Thyroid gland (tissue), 4 donors: ENCODE results near the gene ANP32D. TPM values are rescaled to one million over a fixed set of nuclear protein-coding genes. Genes with fewer than 3 reads are reported as not detected.
"Not testable (repeated sequence)": the region's sequence is repeated elsewhere in the genome, so short reads cannot be mapped to it uniquely, and the experiment has no call there.

Experiments used
- DNase-seq, 2 donors: peaks; one replicate each; pipeline ENCODE4 v3.0.0-alpha.2; 2019
- H3K27ac ChIP-seq, 3 donors: fragments of 200-600 bp; sonication (generic); 1 replicate in 2 of 3; 2 replicates in 1 of 3; pipeline ENCODE4 v1.5.1; 2016 to 2019; ENCODE audit warnings: mild to moderate bottlenecking in 1 of 3, moderate library complexity in 1 of 3
- H3K27me3 ChIP-seq: fragments of 200-600 bp; sonication (generic); one replicate; pipeline ENCODE4 v1.5.1; 2019
- H3K36me3 ChIP-seq, 2 donors: fragments of 200-600 bp; sonication (generic); one replicate each; pipeline ENCODE4 v1.5.1; 2016 to 2019
- H3K4me1 ChIP-seq, 2 donors: fragments of 200-600 bp; sonication (generic); one replicate each; pipeline ENCODE4 v1.5.1; 2017 to 2019
- H3K4me3 ChIP-seq, 3 donors: fragments of 200-600 bp; sonication (generic); replicated peaks in 1 of 3; 1 replicate in 2 of 3; 2 replicates in 1 of 3; pipeline ENCODE4 v1.5.1; 2016; ENCODE audit warnings: mild to moderate bottlenecking in 1 of 3
- H3K9me3 ChIP-seq: fragments of 200-600 bp; sonication (generic); one replicate; pipeline ENCODE4 v1.5.1; 2017
- CTCF ChIP-seq, 6 experiments: fragments of 200-600 bp in 3 of 6; fragments of 450-650 bp in 3 of 6; sonication (generic) in 3 of 6; IDR thresholded peaks; one replicate each; pipeline ENCODE4 v1.5.1; 2016 to 2019; ENCODE audit warnings: antibody characterized with exemption in 6 of 6, mild to moderate bottlenecking in 2 of 6, inconsistent platforms in 1 of 6, moderate library complexity in 1 of 6
- POLR2A ChIP-seq, 2 donors: fragments of 450-650 bp; IDR thresholded peaks; one replicate each; pipeline ENCODE4 v1.6.1; 2017; ENCODE audit warnings: antibody characterized with exemption in 2 of 2, mild to moderate bottlenecking in 2 of 2, moderate library complexity in 1 of 2
- WGBS, 2 donors: methylation state at CpG; one replicate each; pipeline ENCODE4 v1.1.5; 2017; 5-methylcytosine and 5-hydroxymethylcytosine counted together
- intact Hi-C: fragments of 100-400 bp; cut with DNase I; formaldehyde crosslinking; loops from one replicate; pipeline ENCODE4 v1.15.1; 2023
- total RNA-seq, 4 donors: library from RNA; depleted of rRNA; stranded (reverse); fragments of >200 nt; gene quantifications; one replicate each; pipeline ENCODE4 v1.2.3, GENCODE V29; 2016

The ANP32D gene
- total RNA-seq, 4 donors from 2014 or later: not detected

DNA sequence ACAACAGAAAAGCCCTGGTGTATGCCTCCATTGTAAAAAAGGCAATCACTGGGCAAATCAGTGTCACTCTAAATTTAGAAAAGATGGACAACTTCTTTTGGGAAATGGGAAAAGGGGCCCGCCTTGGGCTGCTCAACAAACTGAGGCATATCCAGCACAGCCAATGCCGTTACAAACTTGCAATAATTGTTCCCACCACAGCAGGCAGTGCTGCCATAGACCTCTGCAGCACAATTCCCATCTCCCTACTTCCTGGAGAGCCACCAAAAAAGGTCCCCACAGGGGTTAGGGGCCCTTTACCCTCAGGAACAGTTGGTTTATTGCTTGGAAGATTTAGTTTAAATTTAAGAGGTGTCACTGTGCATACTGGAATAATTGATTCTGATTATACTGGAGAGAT, 36.6 kb downstream of the ANP32D start:
- H3K4me1 ChIP-seq: no peaks in the 10 kb centered on the region
- H3K27ac ChIP-seq: no peak overlapping the region
- TF ChIP-seq CTCF (IDR thresholded peaks at IDR 0.05) (no peak), POLR2A (IDR thresholded peaks at IDR 0.05) (no peak)
- no peaks in the 10 kb centered on the region for H3K36me3 ChIP-seq
- WGBS, 2 donors: 71 to 80% methylated on average over 2 of the region's 2 CpGs
- no peaks in the 10 kb centered on the region for H3K27me3 ChIP-seq
- no peak for DNase-seq
- no peaks in the 10 kb centered on the region for H3K9me3 ChIP-seq
- intact Hi-C loops: no loop called here
- no peak overlapping the region for H3K4me3 ChIP-seq

GRCh38 chr12:48510111-48510510, 37.8 kb downstream of the ANP32D start:
- 39 to 45% methylated on average over 1 of the region's 1 CpG for WGBS, 2 donors
- Histone ChIP-seq H3K27me3 (no peaks in the 10 kb centered on the region), H3K9me3 (no peaks in the 10 kb centered on the region), H3K4me3 (no peak overlapping the region), H3K4me1 (no peaks in the 10 kb centered on the region), H3K36me3 (no peaks in the 10 kb centered on the region), H3K27ac (no peak overlapping the region)
- TF ChIP-seq CTCF (IDR thresholded peaks at IDR 0.05) (no peak), POLR2A (IDR thresholded peaks at IDR 0.05) (no peak)
- intact Hi-C loops: no loop called here
- no peak for DNase-seq

- H3K9me3 ChIP-seq: no peaks in the 10 kb centered on the region
- 42 to 94% methylated on average over 2 of the region's 2 CpGs for WGBS, 2 donors
- DNase-seq: no peak
Observed at GRCh38 chr12:48512855-48513254, 40.5 kb downstream of the ANP32D start.

GRCh38 chr12:48514728-48515127, 42.4 kb downstream of the ANP32D start:
- no peak for TF ChIP-seq POLR2A (IDR thresholded peaks at IDR 0.05)
- no peak for TF ChIP-seq CTCF (IDR thresholded peaks at IDR 0.05)
- 86 to 94% methylated on average over 1 of the region's 1 CpG for WGBS, 2 donors
- H3K4me3 ChIP-seq: no peak overlapping the region

More at GRCh38 chr12:48512855-48513254, 40.5 kb downstream of the ANP32D start:
- Histone ChIP-seq H3K4me1 (no peaks in the 10 kb centered on the region), H3K4me3 (no peak overlapping the region), H3K36me3 (no peaks in the 10 kb centered on the region), H3K27ac (no peak overlapping the region), H3K27me3 (no peaks in the 10 kb centered on the region)
- intact Hi-C loops: no loop called here
- no peak for TF ChIP-seq POLR2A (IDR thresholded peaks at IDR 0.05)
- TF ChIP-seq CTCF (IDR thresholded peaks at IDR 0.05): no peak

GRCh38 chr12:48520381-48520780, 48.0 kb downstream of the ANP32D start:
- H3K27ac ChIP-seq, intact Hi-C loops, H3K4me3 ChIP-seq, H3K4me1 ChIP-seq, H3K9me3 ChIP-seq, H3K36me3 ChIP-seq, H3K27me3 ChIP-seq, DNase-seq: not testable (repeated sequence)
- 90 to 98% methylated on average over 12 to 17 of the region's 24 CpGs for WGBS, 2 donors

More at GRCh38 chr12:48514728-48515127, 42.4 kb downstream of the ANP32D start:
- no peaks in the 10 kb centered on the region for H3K9me3 ChIP-seq
- DNase-seq: no peak
- no peak overlapping the region for H3K27ac ChIP-seq
- H3K36me3 ChIP-seq: no peaks in the 10 kb centered on the region
- intact Hi-C loops: no loop called here
- H3K4me1 ChIP-seq: no peaks in the 10 kb centered on the region
- no peaks in the 10 kb centered on the region for H3K27me3 ChIP-seq

Other genes starting within 250 kb of the ANP32D start
- gene ZNF641, start 121.6 kb upstream of the ANP32D start, total RNA-seq: 100 to 1,000 TPM in 1 of 4 donors, 10 to 100 TPM in 3; 19.1 to 119 (median 29.9) TPM
- gene C12orf54, start 9.9 kb downstream of the ANP32D start, total RNA-seq: not detected
- gene OR8S1, start 53.1 kb downstream of the ANP32D start, total RNA-seq: not detected
- not detected for gene LALBA, start 97.5 kb downstream of the ANP32D start, total RNA-seq
- gene KANSL2, start 209.7 kb downstream of the ANP32D start, total RNA-seq: 10 to 100 TPM; 31.8 to 64.7 (median 45.4) TPM
- gene CCNT1, start 244.1 kb downstream of the ANP32D start, total RNA-seq: 10 to 100 TPM; 24.0 to 43.1 (median 40.6) TPM